ENCODE data around the gene UBXN6.

Gene UBXN6

GRCh38 chr19:4493929-4494690 lies 36.5 kb upstream of the UBXN6 start:
- no peak for DNase-seq (ENCODE audit: low read depth)

- no peak for DNase-seq (ENCODE audit: low read depth)
These were observed 35.7 kb upstream of the UBXN6 start for GRCh38 chr19:4493104-4493928.

- no peak for DNase-seq (ENCODE audit: low read depth)
These were observed 34.9 kb upstream of the UBXN6 start for GRCh38 chr19:4492337-4493103.

GRCh38 chr19:4491446-4491845 lies 33.9 kb upstream of the UBXN6 start:
- DNase-seq (ENCODE audit: low read depth): no peak

- DNase-seq (ENCODE audit: low read depth): no peak
These were observed 30.9 kb upstream of the UBXN6 start for GRCh38 chr19:4488496-4488895.

GRCh38 chr19:4487572-4487971 lies 30.0 kb upstream of the UBXN6 start:
- no peak for DNase-seq (ENCODE audit: low read depth)

GRCh38 chr19:4483385-4483784 lies 25.8 kb upstream of the UBXN6 start:
- DNase-seq (ENCODE audit: low read depth): no peak

GRCh38 chr19:4482721-4483364 lies 25.2 kb upstream of the UBXN6 start:
- no peak for DNase-seq (ENCODE audit: low read depth)

GRCh38 chr19:4477034-4477801 lies 19.6 kb upstream of the UBXN6 start:
- DNase-seq (ENCODE audit: low read depth): no peak

GRCh38 chr19:4474514-4475022 lies 17.0 kb upstream of the UBXN6 start:
- DNase-seq (ENCODE audit: low read depth): no peak

GRCh38 chr19:4473763-4474513 lies 16.3 kb upstream of the UBXN6 start:
- no peak for DNase-seq (ENCODE audit: low read depth)

- DNase-seq (ENCODE audit: low read depth): no peak
These were observed 15.6 kb upstream of the UBXN6 start for GRCh38 chr19:4473011-4473762.

- no peak for DNase-seq (ENCODE audit: low read depth)
These were observed 14.8 kb upstream of the UBXN6 start, which contains the start of gene HDGFL2 for GRCh38 chr19:4472174-4472974. HDGFL2 (plus strand) TSS chr19:4472297; CDS start chr19:4472351, 54 bp downstream.

- DNase-seq (ENCODE audit: low read depth): peak; percentile 100
These were observed 14.0 kb upstream of the UBXN6 start for GRCh38 chr19:4471403-4472173.

- DNase-seq (ENCODE audit: low read depth): no peak
These were observed 10.2 kb upstream of the UBXN6 start for GRCh38 chr19:4467835-4468234.

- no peak for DNase-seq (ENCODE audit: low read depth)
These were observed 7.4 kb upstream of the UBXN6 start for GRCh38 chr19:4464815-4465581.

Data from HS-5 (cell line).